ENCODE measurements around the gene MORC1. TPM values are rescaled to one million over a fixed set of nuclear protein-coding genes. Genes with fewer than 3 reads are reported as not detected.

Gene MORC1
- total RNA-seq, 1 experiment from 2014 or later = not detected

GRCh38 chr3:109161487-109162123 is 43.7 kb upstream of the MORC1 start:
- Mint-ChIP-seq H3K36me3 (ENCODE audit: insufficient read depth, unreplicated experiment) (no peaks in the 10 kb centered on the region), H3K4me3 (ENCODE audit: unreplicated experiment) (no peak overlapping the region), H3K27me3 (ENCODE audit: insufficient read depth, unreplicated experiment) (no peaks in the 10 kb centered on the region), H3K9me3 (ENCODE audit: unreplicated experiment) (peaks cover 10% of the 10 kb centered on the region), H3K4me1 (ENCODE audit: low read depth, unreplicated experiment) (no peaks in the 10 kb centered on the region), H3K27ac (ENCODE audit: unreplicated experiment) (no peak overlapping the region)
- POLR2A ChIA-PET = no interaction called here
- CTCF ChIA-PET = no interaction called here
- TF ChIP-seq, protein P1, sequence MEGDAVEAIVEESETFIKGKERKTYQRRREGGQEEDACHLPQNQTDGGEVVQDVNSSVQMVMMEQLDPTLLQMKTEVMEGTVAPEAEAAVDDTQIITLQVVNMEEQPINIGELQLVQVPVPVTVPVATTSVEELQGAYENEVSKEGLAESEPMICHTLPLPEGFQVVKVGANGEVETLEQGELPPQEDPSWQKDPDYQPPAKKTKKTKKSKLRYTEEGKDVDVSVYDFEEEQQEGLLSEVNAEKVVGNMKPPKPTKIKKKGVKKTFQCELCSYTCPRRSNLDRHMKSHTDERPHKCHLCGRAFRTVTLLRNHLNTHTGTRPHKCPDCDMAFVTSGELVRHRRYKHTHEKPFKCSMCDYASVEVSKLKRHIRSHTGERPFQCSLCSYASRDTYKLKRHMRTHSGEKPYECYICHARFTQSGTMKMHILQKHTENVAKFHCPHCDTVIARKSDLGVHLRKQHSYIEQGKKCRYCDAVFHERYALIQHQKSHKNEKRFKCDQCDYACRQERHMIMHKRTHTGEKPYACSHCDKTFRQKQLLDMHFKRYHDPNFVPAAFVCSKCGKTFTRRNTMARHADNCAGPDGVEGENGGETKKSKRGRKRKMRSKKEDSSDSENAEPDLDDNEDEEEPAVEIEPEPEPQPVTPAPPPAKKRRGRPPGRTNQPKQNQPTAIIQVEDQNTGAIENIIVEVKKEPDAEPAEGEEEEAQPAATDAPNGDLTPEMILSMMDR (IDR thresholded peaks at IDR 0.05; ENCODE audit: insufficient read depth in 1 of 2, low read depth in 1 of 2, low read length in 1 of 2, severe bottlenecking in 1 of 2, unreplicated experiment in 1 of 2) = no peak
- Histone ChIP-seq H3K4me1 (peaks cover 13% of the 10 kb centered on the region), H3K36me3 (ENCODE audit: control insufficient read depth, insufficient read depth, low read length) (no peaks in the 10 kb centered on the region), H3K9me3 (no peaks in the 10 kb centered on the region), H3K4me3 (ENCODE audit: low read depth, low read length) (no peak overlapping the region), H3K27me3 (replicated peaks; ENCODE audit: control insufficient read depth, insufficient read depth, low read length) (no peaks in the 10 kb centered on the region)
- no TSS peak for BruUV-seq (replicated peaks)
- no peak for DNase-seq
- intact Hi-C loops (cut with micrococcal nuclease; ENCODE audit: unreplicated experiment) = no loop called here

DNA sequence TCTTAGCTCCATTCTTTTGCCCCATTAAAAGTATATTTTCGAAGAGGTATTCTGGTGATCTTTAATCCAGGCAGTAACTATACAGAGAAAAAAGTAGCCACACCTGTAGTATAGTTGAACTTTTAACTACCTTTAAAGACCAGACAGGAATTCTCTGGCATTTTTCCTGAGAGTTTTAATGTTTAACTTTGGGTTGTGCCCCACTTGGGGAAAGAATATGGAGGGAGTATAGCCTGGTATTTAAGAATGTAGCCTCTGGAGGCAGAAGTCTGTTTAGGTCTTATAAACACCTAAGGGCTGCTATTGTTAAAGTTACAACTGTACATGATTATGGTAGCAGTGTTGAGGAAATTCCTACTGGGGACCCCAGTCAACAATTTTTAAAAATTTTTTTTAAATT is 37.9 kb upstream of the MORC1 start:
- Histone ChIP-seq H3K27me3 (replicated peaks; ENCODE audit: control insufficient read depth, insufficient read depth, low read length) (no peaks in the 10 kb centered on the region), H3K4me1 (peaks cover 13% of the 10 kb centered on the region; the same call in 1 of the 2 replicates), H3K36me3 (ENCODE audit: control insufficient read depth, insufficient read depth, low read length) (no peaks in the 10 kb centered on the region), H3K9me3 (no peaks in the 10 kb centered on the region), H3K4me3 (ENCODE audit: low read depth, low read length) (no peak overlapping the region)
- Mint-ChIP-seq H3K4me1 (ENCODE audit: low read depth, unreplicated experiment) (no peaks in the 10 kb centered on the region), H3K4me3 (ENCODE audit: unreplicated experiment) (no peak overlapping the region), H3K9me3 (ENCODE audit: unreplicated experiment) (peaks cover 10% of the 10 kb centered on the region), H3K27me3 (ENCODE audit: insufficient read depth, unreplicated experiment) (no peaks in the 10 kb centered on the region), H3K27ac (ENCODE audit: unreplicated experiment) (no peak overlapping the region), H3K36me3 (ENCODE audit: insufficient read depth, unreplicated experiment) (no peaks in the 10 kb centered on the region)
- TF ChIP-seq, protein P1 (IDR thresholded peaks at IDR 0.05; ENCODE audit: insufficient read depth in 1 of 2, low read depth in 1 of 2, low read length in 1 of 2, severe bottlenecking in 1 of 2, unreplicated experiment in 1 of 2) = no peak
- ChIA-PET CTCF (no interaction called here), POLR2A (no interaction called here)
- no TSS peak for BruUV-seq (replicated peaks)
- intact Hi-C loops (cut with micrococcal nuclease; ENCODE audit: unreplicated experiment) = no loop called here
- no peak for DNase-seq

DNA sequence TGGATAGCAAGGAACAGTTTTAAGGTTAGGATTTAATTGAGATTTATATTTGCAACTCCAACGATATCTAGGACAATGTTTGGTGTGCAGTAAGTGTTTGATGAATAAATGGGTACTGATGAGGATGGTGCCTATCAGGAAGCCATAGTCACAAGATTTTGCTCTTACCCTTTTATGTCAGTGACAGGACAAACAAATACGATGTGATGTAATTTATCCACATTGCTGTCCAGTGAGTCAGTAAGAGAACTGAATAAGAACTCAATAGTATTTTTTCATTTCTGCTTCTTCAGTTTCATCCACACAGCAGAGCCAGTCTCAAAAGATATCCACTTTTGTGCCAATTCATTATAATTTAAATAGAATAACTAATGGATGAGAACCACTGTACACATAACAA is 37.0 kb upstream of the MORC1 start:
- Mint-ChIP-seq H3K9me3 (ENCODE audit: unreplicated experiment) (peaks cover 10% of the 10 kb centered on the region), H3K27me3 (ENCODE audit: insufficient read depth, unreplicated experiment) (no peaks in the 10 kb centered on the region), H3K27ac (ENCODE audit: unreplicated experiment) (no peak overlapping the region), H3K4me1 (ENCODE audit: low read depth, unreplicated experiment) (no peaks in the 10 kb centered on the region), H3K4me3 (ENCODE audit: unreplicated experiment) (no peak overlapping the region), H3K36me3 (ENCODE audit: insufficient read depth, unreplicated experiment) (no peaks in the 10 kb centered on the region)
- ChIA-PET CTCF (no interaction called here), POLR2A (no interaction called here)
- Histone ChIP-seq H3K27me3 (replicated peaks; ENCODE audit: control insufficient read depth, insufficient read depth, low read length) (no peaks in the 10 kb centered on the region), H3K36me3 (ENCODE audit: control insufficient read depth, insufficient read depth, low read length) (no peaks in the 10 kb centered on the region), H3K9me3 (no peaks in the 10 kb centered on the region), H3K4me1 (peaks cover 13% of the 10 kb centered on the region; the same call in 1 of the 2 replicates), H3K4me3 (ENCODE audit: low read depth, low read length) (no peak overlapping the region)
- TF ChIP-seq, protein P1 (IDR thresholded peaks at IDR 0.05; ENCODE audit: insufficient read depth in 1 of 2, low read depth in 1 of 2, low read length in 1 of 2, severe bottlenecking in 1 of 2, unreplicated experiment in 1 of 2) = no peak
- no peak for DNase-seq
- BruUV-seq (replicated peaks) = no TSS peak
- intact Hi-C loops (cut with micrococcal nuclease; ENCODE audit: unreplicated experiment) = no loop called here
